DND-41 (cell line): ENCODE measurements around the gene RAMACL.

Experiments used
- ATAC-seq: fragments of 200-7000 bp; cut with Tn5 transposase; 3 replicates; pipeline ENCODE4 v1.9.1; 2021; ENCODE audit warnings: low read depth; ENCODE audit not compliant: insufficient read depth
- DNase-seq: peaks from one replicate; pipeline ENCODE4 v3.0.0-alpha.2; 2020
- H2AFZ ChIP-seq: 2 replicates; pipeline ENCODE4 v1.6.0; 2012; ENCODE audit warnings: low read depth, low read length
- H3K27ac ChIP-seq: 2 replicates; pipeline ENCODE4 v1.5.1; 2012; ENCODE audit warnings: low read length, inconsistent platforms
- H3K27me3 ChIP-seq: fragments of 200-600 bp; sonication (generic); 2 replicates; pipeline ENCODE4 v1.6.0; 2012; ENCODE audit warnings: low read length, mild to moderate bottlenecking, inconsistent platforms; ENCODE audit not compliant: insufficient read depth, poor library complexity
- H3K36me3 ChIP-seq: 2 replicates; pipeline ENCODE4 v1.5.1; 2012; ENCODE audit warnings: low read length, inconsistent platforms; ENCODE audit not compliant: insufficient read depth
- H3K4me1 ChIP-seq: 2 replicates; pipeline ENCODE4 v1.5.1; 2012; ENCODE audit warnings: mild to moderate bottlenecking, low read length; ENCODE audit not compliant: insufficient read depth
- H3K4me2 ChIP-seq: 2 replicates; pipeline ENCODE4 v1.6.0; 2012; ENCODE audit warnings: mild to moderate bottlenecking, moderate library complexity, low read length, inconsistent platforms; ENCODE audit not compliant: insufficient read depth
- H3K4me3 ChIP-seq, 2 experiments: fragments of 200-600 bp in 1 of 2; shearing (Covaris generic) in 1 of 2; 2 replicates each; pipeline ENCODE4 v1.5.1; 2012 to 2016; ENCODE audit warnings: inconsistent platforms in 2 of 2, low read length in 2 of 2, mild to moderate bottlenecking in 2 of 2, low read depth in 1 of 2, moderate library complexity in 1 of 2
- H3K79me2 ChIP-seq: 2 replicates; pipeline ENCODE4 v1.6.0; 2012; ENCODE audit warnings: low read length, inconsistent platforms; ENCODE audit not compliant: insufficient read depth
- H3K9ac ChIP-seq: 2 replicates; pipeline ENCODE4 v1.6.0; 2012; ENCODE audit warnings: low read depth, mild to moderate bottlenecking, inconsistent platforms, low read length, moderate library complexity
- H3K9me3 ChIP-seq: 2 replicates; pipeline ENCODE4 v1.5.1; 2012; ENCODE audit warnings: low read length, moderate library complexity, mild to moderate bottlenecking, inconsistent platforms; ENCODE audit not compliant: insufficient read depth, severe bottlenecking
- H4K20me1 ChIP-seq: 2 replicates; pipeline ENCODE4 v1.6.0; 2012; ENCODE audit warnings: low read length; ENCODE audit not compliant: insufficient read depth
- EZH2 ChIP-seq: IDR thresholded peaks from 3 replicates; pipeline ENCODE4 v1.6.1; 2012; ENCODE audit warnings: borderline replicate concordance, low read depth, mild to moderate bottlenecking, moderate library complexity, low read length, inconsistent platforms; ENCODE audit not compliant: severe bottlenecking
- TF ChIP-seq, protein P1 (sequence below): IDR thresholded peaks from 2 replicates; pipeline ENCODE4 v1.5.1; 2012; ENCODE audit warnings: borderline replicate concordance, low read length, moderate library complexity, mild to moderate bottlenecking; ENCODE audit not compliant: poor library complexity, severe bottlenecking; ENCODE audit errors: extremely low read depth

Gene RAMACL

DNA sequence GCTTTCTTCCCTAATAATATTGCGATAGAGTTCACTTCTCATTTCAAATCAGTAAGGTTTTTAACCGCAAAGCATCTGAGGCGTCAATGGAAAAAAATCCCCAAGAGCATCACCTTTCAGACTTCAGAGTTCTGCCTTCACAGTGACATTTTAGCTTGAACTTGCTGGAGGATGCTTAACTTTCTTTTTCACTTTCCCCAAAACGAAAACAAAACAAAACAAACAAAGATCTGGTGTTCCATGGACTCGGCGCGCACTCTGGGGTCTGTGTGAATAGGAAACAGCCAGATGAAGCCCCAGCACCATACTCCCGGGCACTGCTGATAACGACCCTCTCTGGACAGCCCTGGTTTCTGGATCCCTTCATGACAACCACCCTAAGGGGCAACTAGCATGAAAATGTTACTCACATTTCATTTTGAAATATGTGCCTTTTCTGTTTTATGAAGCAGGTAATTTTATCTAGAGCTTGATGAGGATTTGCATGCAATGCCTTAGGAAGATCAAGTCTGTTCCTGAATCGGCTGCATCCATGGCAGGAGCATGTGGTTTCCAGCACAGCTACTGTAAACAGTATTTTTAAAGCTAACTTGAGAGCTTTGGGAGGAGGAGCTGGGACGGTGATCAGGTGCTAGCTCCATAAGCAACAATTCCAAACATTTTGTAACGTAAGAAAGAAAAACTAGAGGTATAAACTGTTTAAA is 44.5 kb downstream of the RAMACL start:
- H3K27ac ChIP-seq = no peak overlapping the region
- H3K4me3 ChIP-seq = no peak overlapping the region
- no peak overlapping the region for H3K9ac ChIP-seq
- H3K27me3 ChIP-seq = no peaks in the 10 kb centered on the region
- H4K20me1 ChIP-seq = no peaks in the 10 kb centered on the region
- H3K36me3 ChIP-seq = no peaks in the 10 kb centered on the region
- H3K4me1 ChIP-seq = peaks cover 6% of the 10 kb centered on the region
- DNase-seq (no peak), ATAC-seq (no peak)
- TF ChIP-seq, protein P1, sequence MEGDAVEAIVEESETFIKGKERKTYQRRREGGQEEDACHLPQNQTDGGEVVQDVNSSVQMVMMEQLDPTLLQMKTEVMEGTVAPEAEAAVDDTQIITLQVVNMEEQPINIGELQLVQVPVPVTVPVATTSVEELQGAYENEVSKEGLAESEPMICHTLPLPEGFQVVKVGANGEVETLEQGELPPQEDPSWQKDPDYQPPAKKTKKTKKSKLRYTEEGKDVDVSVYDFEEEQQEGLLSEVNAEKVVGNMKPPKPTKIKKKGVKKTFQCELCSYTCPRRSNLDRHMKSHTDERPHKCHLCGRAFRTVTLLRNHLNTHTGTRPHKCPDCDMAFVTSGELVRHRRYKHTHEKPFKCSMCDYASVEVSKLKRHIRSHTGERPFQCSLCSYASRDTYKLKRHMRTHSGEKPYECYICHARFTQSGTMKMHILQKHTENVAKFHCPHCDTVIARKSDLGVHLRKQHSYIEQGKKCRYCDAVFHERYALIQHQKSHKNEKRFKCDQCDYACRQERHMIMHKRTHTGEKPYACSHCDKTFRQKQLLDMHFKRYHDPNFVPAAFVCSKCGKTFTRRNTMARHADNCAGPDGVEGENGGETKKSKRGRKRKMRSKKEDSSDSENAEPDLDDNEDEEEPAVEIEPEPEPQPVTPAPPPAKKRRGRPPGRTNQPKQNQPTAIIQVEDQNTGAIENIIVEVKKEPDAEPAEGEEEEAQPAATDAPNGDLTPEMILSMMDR = no peak
- TF ChIP-seq EZH2 = no peak
- H3K4me2 ChIP-seq = no peak overlapping the region
- H3K9me3 ChIP-seq = no peaks in the 10 kb centered on the region
- H2AFZ ChIP-seq = no peak overlapping the region
- H3K79me2 ChIP-seq = no peaks in the 10 kb centered on the region

DNA sequence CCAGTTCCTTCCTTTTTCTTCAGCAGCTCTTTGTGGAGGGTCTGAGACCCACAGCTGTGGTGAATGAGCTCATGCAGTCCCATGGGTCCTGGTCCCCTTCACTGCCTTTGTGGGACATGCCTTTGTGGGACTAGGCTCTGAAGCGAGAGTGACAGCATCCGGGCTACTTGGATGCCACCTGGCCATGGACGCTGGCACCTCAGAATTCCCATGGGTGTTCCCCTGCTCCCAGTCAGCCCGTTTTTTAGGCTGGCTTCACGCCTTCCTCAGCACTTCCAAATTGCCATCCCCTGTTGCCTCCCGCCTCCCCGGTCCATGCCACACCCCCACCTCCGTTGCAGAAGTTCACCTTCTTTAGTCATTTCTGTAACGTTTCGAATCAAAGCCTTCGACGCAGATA is 45.1 kb downstream of the RAMACL start:
- TF ChIP-seq, protein P1 = no peak
- TF ChIP-seq EZH2 = no peak
- H3K27ac ChIP-seq = no peak overlapping the region
- no peak overlapping the region for H3K9ac ChIP-seq
- H3K4me2 ChIP-seq = no peak overlapping the region
- no peak overlapping the region for H2AFZ ChIP-seq
- H3K4me3 ChIP-seq = no peak overlapping the region
- H3K27me3 ChIP-seq = no peaks in the 10 kb centered on the region
- no peaks in the 10 kb centered on the region for H3K79me2 ChIP-seq
- no peaks in the 10 kb centered on the region for H3K36me3 ChIP-seq
- H3K4me1 ChIP-seq = peaks cover 6% of the 10 kb centered on the region
- no peaks in the 10 kb centered on the region for H4K20me1 ChIP-seq
- DNase-seq (no peak), ATAC-seq (no peak)
- no peaks in the 10 kb centered on the region for H3K9me3 ChIP-seq

DNA sequence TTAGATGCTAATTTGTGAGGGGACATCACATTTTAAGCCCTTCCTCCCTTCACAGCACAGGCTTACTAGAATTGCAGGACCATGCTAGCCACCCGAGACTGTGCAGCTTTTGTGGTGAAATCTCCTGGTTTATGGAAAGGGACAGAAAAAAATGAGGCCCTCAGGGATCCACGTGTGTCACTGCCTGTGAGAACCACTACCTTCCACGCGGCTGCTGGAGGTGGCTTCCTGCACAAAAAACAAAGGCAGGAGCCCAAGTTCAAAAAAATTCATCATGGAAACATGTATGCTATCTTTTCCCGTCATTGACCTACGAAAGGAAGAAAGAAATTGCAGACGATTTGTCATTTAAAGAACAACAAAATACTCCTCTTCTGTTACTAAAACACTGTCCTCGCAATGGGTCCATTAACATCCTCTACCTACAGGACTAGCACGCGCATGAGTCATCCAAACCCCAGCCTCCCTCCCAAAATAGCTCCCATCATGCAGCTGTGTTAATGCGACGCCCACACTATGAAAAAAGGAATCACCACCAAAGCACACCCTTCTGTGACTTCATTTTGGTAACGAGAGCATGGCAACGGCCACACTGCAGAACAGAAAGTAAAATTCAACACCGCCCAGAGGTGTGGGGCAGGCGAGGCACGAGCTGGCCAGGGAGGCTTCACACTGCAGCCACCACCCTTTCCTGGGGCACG is 45.7 kb downstream of the RAMACL start:
- TF ChIP-seq, protein P1 = no peak
- TF ChIP-seq EZH2 = no peak
- no peak overlapping the region for H2AFZ ChIP-seq

More for the DNA sequence above, 45.7 kb downstream of the RAMACL start:
- DNase-seq (no peak), ATAC-seq (peak; percentile 58; the same call in 2 of the 3 replicates)
- Histone ChIP-seq H3K4me3 (no peak overlapping the region), H3K4me1 (peaks cover 6% of the 10 kb centered on the region), H3K4me2 (no peak overlapping the region), H3K36me3 (no peaks in the 10 kb centered on the region), H3K9ac (no peak overlapping the region), H4K20me1 (no peaks in the 10 kb centered on the region), H3K9me3 (no peaks in the 10 kb centered on the region), H3K79me2 (no peaks in the 10 kb centered on the region), H3K27me3 (no peaks in the 10 kb centered on the region), H3K27ac (no peak overlapping the region)
